GM18520 (cell line): ENCODE data around the gene MPPE1.

ENCODE experiments used
- ATAC-seq: cut with Tn5 transposase; IDR thresholded peaks from one replicate; pipeline ENCODE4 v1.9.1; 2021; ENCODE audit not compliant: unreplicated experiment

Gene MPPE1

DNA sequence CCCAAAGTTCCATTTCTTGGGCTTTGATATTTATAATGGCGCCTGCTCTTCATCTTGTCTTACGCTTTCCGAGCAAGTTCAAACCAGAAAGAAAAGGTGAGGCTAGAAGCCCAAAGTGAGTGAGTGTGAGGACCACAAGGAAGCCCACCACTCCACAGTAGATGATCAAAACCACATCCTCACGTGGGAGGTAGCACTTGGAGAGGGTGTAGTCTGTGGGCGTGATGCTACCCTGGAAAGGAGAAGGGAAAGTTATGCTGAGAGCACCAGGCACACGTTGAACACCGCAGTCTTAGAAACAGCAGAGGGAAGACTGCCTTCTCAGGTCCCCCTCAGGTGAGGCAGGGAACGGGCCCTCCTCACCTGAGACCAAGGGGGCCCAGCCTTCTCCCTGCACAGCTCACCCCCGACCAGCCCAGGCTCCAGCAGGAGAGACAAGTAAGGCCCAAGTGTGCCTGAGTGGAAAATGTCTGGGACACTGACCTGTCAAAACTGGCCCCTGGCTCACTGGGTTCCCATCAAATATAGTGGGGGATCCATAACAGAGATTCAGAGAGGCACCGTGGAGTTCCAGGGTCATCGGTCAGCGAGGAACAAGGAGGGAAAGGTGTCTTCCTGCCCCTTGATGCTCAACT is 23.6 kb downstream of the MPPE1 start:
- ATAC-seq, result no peak

DNA sequence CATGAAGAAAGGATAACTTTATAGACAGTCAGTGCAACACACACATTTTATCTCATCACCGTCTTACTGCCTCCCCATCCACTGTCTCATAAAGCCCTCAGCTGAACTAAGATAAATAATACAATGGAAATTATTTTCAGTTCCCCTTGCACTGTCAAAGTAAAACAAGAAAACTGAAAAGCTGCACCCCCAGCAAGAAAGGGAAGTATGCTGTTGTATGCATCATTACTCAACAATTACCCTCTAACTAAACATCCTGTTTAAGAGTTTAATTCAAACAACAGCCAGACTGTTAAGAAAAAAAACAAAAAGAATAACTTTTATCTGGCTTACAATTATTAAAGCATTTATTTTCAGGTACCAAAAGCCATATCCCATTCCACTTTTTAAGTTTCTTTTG is 25.0 kb downstream of the MPPE1 start:
- no peak for ATAC-seq

DNA sequence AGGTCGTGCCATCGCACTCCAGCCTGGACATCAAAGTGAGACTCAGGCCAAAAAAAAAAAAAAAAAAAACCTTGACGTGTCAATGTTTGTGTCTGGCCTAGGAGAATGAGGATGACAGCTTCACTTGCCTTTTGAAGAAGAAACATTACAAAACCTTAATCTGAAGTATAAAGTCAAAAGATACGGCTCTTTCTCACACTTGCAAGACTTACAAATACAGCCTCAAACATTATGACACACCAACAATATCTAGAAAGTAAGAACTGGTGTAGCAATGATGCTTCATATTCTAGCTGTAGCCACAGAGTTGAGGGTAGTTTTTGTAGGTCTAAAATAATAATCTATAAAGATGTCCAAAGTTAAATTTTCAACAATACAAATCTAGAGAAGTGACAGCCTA is 25.5 kb downstream of the MPPE1 start:
- no peak for ATAC-seq

DNA sequence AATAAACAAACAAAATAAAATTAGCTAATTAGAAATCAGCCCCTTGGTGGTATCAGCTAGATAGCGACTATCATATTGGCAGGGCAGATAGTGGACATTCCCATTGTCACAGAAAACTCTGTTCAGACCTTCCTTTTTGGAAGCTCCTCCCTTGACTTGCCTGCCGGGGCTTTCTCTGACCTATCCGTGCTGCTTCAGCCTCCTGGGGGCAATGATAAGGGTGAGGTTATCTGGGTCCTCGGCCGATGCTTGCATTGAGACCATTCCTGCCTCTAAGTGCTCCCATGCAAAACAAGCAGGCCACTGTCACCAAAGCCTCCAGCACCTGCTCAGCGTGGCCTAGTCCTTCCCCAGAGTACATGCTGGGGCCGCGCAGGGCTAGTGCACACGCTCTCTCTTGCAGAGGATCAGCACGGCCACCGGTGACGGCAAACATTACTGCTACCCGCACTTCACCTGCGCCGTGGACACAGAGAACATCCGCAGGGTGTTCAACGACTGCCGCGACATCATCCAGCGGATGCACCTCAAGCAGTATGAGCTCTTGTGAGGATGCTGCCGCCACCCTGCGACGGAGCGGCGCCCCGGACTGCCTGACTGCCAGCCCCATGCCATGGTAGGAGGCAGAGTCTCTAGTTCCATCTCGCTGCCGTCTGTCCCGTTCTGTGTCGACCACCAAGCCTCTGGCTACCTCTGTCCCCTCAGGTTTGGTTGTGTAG is 27.4 kb downstream of the MPPE1 start:
- ATAC-seq, result no peak

DNA sequence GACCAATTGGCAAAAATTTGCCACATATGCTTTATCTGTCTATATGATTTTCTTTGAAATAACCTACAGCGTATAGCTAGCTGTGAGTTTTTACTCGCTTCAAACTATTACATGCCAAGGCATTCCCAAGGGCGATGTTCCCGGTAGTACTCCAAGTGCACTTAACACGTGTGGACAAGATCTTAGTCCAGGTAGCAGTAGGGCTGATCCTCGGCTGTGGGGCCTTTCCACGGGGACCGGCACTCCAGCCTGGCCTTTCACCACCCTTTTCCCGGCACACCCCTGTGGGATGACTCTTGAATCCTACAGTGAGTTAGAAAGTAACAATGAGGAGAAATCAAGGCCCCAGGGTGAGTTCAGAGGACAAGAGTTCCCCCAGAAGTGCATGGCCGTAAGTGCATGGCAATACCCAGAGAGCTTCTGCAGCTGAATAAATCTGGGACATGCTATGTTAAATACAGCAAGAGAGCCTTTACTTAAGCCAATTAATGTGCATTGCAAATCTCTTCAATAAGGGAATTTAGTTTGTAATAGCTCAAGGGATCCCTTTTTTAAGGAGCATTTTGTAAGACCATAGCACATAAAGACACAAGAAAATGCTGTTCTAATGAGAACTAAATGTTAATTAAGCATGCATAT is 30.5 kb downstream of the MPPE1 start:
- ATAC-seq, result no peak

DNA sequence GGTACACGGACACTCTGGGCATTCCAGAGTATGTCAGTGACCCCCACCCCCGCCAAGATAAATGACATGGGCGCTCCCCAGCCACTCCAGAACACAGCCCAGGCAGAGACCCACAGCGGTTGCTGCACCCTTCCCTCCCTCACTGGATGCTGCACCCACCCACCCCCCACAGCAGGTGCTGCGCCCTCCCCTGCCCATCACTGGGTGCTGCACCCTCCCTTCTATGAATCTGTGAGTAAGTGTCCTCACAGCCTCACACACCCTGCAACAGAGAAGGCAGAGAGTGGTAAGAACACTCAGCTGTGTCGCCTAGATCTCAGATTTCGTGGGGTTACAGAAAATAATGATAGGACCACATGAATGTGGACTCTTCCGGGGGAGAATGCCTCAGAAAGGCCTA is 33.4 kb downstream of the MPPE1 start:
- ATAC-seq, result no peak

DNA sequence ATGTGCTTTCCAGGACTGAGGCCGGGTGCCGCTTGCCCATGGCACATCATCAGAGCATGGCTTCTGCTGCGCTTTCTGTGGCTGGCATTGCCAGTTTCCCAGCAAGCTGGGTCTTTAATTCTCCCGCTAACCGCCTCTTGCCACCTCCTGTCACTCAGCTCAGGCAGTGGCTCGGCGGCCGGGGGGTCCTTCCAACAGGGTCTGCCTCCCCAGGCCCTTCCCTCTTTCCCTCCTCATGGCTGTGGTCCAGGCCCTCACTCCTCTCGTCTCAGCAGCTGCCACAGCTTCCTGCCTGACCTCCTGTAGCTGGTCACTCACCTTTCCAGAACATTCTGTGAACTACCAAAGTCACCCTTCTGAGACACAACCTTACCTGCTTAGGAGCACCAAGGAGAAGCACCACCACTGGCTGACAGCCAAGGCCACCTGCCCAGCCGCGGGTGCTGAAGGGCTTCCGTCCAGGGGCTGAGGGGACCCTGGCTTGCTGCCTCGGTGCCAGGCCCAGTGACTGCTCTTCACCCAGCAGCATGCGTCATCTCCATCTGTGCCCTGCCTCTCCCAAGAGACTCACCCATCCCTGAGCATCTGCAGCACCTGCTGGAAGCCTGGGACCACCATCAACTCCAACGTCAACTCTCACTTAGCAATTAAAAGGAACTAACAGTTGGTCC is 34.3 kb downstream of the MPPE1 start:
- no peak for ATAC-seq

DNA sequence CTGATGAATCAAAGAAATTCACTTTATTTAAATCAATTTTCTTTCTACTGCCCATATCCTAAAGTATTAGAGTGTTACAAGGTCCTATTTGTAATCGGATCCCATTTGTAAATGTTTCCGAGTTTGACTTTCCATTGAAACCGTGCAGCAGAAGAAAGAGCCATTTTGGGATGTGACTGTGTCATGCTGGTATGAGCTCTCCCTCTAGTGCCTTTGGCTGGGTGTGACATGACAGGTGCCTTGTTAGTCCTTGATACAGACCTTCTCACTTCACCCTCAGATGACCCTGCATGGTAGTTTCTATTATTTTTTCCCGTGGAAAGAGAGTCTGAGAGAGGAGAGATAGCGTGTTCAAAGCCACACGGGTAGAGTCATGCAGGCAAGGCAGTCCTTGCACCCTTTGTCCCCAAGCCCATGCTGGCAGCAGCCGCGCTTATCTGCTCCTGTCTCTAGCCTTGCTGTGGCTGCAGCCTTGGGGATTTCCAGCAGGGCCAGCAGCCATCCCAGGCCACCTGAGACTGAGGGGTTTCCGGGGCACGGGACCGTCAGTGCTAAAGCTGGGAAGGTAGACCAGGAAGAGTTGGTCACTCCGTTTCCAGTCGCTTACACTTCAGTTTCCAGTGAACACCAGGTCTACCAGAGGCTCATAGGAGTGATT is 35.5 kb downstream of the MPPE1 start:
- no peak for ATAC-seq

DNA sequence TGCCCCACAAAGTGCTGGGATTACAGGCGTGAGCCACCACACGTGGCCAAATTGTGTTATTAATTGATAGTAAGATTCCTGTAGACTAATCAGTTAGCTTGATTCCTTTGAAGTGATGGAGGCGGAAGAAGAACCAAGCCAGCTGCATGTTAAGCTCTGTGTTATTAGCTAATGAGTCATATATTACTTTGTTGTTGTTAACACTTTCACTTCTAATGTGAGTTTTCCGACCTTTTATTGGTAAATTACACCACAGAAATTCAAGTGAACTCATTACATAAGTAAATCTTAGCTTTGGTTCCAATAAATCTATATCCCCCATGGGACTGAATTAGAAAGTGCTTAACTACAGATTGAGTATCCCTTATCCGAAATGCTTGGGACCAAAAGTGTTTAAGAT is 36.6 kb downstream of the MPPE1 start:
- ATAC-seq, result no peak

DNA sequence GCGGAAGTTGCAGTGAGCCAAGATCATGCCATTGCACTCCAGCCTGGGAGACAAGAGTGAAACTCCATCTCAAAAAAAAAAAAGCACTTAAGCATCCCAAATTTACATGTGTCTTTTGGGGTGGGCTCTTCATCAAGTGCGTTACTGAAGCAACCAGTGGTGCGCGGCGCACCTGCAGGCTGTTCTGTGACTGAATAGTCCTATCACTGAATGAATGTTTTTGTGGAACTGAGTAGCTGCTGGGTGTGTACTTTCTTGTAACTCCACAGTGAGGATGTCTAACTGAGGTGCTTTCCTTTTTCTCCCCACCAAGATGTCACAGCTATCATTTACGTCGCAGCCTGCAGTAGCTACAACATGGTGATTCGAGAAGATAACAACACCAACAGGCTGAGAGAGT is 39.9 kb downstream of the MPPE1 start:
- ATAC-seq, result no peak

DNA sequence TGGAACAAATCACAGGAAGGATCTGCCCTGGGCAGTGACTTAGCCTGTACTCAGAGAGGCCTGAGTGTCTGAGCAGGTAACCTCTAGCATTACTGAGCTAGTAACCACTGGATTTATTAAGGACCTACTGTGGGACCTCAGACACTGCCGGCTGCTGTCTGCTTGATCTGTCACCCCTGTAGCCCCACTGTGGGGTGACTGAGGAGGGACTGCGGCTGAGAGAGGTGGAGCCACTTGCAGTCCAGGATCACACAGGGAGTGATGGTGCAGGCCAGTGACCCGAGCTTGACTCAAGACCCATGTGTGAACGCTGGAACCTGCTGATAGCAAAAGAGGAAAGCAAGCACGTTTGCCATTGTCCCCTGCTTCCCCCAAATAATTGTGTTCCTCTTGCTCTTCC is 41.4 kb downstream of the MPPE1 start:
- ATAC-seq, result no peak

DNA sequence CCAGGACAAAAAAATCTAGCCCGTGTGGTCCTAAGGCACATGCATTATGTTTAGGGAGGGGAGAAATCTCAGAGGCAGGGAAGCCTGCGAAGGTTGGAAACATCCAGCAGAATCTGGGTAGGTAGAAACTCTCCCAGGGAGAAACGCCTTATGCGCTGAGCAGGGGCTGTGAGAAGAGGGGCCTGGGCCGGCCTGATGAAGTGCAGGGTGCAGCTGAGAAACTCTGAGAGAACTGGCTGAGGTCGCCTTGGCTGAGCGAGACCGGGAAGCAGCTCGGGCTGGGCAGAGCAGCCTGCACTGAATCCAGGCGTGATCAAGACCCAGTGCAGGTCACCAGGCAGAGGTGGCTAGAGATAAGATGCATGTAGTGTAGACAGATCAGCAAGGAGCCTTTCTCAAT is 41.8 kb downstream of the MPPE1 start:
- no peak for ATAC-seq

DNA sequence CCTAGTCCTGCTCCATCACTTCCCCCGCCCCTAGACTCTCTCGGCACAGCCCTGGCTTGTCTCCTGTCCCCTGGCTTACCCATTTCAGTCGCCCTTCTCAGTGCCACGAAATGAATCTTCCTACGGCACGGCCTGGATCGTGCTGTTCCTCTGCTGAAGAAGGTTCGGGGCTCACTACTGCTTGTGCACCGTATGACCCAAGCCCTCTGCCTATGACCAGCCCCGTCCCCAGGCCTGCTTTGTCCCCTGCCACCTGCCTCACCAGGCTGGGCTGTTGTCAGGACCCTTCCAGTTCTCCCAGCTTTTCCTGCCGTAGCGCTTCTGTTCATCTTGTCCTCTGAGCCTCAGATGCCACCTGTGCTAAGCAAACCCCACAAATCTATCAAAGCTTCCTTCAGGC is 43.0 kb downstream of the MPPE1 start:
- no peak for ATAC-seq

DNA sequence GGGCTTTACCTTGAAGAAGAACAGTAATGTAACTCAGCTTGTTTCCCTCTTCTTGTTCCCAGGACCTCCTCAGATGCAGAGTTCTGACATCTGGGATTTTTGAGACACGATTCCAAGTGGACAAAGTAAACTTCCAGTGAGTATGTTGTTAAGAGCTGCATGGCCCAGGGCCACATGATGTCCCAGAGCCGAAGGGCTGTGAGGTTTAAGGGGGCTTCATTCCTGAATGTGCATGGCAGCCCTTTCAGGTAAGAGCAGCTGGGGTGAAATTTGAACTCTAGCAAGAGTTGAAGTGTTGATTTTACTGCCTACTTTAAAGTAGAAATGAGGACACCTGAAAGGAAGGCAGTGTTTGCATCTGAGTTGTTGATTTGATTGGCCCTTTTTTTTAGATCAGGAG is 43.6 kb downstream of the MPPE1 start:
- no peak for ATAC-seq

DNA sequence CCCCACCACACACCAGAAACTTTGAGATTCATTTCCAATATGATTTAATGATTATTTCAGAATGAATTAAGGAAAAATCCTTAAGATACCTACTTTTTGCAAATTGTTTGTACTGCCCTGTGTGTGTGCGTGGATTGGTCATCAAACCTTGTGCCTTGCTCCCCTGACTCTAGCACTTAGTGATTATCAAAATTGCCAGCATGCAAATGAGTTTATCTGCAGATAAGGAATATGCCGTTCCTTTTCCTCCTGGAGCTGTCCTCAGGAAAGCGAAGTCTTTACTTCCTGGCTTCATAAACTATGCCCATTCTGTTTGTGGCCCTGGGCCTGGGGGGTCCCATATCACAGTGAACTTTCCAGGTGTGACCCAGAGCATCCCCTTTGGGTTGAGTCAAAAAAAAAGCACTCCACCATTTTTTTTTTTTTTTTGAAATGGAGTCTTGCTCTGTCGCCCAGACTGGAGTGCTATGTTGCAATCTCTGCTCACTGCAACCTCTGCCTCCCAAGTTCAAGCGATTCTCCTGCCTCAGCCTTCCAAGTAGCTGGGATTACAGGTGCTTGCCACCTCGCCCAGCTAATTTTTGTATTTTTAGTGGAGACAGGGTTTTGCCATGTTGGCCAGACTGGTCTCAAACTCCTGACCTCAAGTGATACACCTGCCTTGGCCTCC is 45.5 kb downstream of the MPPE1 start:
- ATAC-seq, result no peak

DNA sequence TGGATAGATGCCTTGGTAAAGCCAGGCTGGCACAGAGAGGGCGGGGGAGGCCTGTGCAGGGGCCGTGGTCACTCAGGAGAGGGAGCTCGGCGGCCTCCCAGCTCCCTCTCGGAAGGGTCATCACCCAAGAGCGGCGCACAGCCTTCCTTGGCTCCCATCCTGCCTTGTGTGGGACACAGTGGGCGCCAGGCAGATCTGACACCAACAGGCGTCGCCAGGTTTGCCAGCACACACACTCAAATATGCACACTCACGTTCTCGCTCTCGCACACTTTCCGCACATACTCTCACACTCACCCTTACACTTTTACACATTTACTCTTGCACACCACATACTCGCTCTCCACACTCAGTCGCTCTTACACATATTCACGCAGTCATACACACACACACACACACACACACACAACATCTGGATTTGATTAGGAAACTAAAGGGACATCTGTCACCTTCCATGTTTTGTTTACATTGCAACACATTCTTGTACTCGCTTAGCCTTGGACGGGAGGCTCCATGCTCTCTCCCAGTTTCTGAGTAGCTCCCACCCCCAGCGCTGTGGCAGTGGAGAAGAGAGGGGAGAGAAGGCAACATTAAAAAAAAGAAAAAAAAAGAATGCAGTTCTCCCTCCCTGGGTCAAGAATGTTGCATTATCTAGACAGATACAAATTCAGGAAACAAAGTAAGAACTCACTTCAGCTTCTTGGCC is 46.4 kb downstream of the MPPE1 start:
- no peak for ATAC-seq

DNA sequence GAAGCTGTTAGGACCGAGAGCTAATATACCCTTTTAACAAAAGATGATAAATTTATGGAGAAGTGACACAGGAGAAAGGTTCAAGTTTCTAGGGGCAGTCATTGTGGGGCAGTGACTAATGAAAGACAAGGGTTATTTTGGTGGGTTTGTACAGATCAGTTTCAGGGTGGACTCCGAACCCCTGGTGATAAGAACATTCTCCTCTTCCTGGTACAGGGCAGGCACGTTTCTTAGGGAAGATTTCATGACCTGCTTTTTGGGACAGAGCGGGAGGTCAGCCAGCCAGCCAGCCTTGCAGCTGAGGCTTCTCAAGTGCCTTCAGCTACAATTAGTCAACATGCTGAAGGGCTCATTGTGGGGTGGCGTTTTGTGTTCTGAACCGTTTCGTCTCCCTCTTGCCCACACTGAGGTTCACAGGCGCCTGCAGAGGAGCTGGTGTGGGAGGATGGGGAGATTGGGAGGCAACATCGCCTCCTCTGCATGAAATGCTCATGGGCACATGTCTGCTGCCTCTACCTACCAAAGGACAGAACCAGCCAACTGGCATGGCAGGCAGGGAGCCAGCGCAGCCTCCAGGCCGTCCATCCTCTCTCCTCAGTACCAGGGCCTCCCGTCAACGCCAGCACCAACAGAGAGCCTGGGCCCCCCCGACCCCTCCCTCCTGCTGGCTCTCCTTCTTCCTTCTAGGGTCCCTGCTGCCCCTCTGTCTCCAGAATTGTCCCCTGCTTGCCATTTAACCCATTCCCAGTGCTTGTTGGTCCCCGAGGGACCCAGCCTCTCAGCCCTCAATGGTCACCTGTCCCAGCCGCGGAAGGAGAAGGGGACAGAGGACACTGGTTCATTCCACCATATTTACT is 47.3 kb downstream of the MPPE1 start:
- ATAC-seq, result no peak

DNA sequence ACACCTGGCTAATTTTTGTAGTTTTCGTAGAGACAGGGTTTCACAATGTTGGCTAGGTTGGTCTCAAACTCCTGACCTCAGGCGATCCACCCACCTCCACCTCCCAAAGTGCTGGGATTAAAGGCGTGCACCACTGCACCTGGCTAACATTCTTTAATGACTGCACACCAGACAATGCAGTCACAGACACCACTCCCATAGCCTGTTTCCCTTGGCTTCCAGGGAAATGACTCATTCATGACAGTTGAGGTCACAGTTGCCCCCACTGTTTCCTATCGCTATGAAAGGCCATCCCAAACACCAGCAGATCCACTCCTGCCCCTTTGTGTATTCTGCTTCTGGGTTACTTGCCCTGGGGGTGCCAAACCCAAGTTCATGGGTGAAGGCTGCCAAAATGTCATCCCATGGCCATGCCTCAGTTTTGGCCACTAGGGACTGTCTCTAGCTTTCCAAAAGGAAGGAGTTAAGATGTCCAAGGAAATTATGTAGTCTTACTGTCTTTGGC is 48.2 kb downstream of the MPPE1 start:
- ATAC-seq, result no peak

DNA sequence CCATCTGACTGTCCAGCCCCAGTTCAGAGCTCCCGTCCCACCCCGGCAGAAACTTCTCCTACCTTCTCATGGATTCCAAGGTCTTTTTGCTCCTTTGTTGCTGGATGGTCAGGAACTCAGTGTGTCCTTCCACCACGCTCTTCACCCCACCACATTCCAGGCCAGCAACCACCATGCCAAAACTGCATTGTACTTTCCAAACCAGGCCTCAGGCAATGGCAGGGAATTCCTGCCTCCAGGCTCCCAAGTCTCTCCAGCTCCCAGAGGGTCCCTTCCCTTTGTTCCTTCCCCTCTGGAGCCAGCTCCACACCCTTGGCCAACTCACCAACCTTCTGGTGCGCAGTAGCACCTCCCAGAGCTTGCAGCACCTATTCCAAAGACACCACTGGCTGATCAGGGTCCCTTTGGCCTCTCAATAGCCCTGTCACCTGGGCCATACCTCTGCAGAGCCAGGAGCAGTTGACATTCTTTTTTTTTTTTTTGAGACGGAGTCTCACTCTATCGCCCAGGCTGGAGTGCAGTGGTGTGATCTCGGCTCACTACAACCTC is 48.8 kb downstream of the MPPE1 start:
- no peak for ATAC-seq
